ENCODE data around the gene PPP4R3A.

- TF ChIP-seq CTCF (IDR thresholded peaks at IDR 0.05) = no peak
- TF ChIP-seq POLR2A (IDR thresholded peaks at IDR 0.05) = no peak
Measured at GRCh38 chr14:91508105-91508504, 2.0 kb downstream of the PPP4R3A start.

Data from breast epithelium (tissue), 3 donors.